CD14-positive monocyte (primary cell): ENCODE data around the gene PSME1. TPM values are rescaled to one million over a fixed set of nuclear protein-coding genes. Genes with fewer than 3 reads are reported as not detected.

Experiments used
- DNase-seq, 3 donors: peaks; one replicate each; pipeline ENCODE4 v3.0.0-alpha.2; 2011 to 2022
- H2AFZ ChIP-seq: 2 replicates; pipeline ENCODE4 v1.6.0; 2012; ENCODE audit warnings: mild to moderate bottlenecking, low read depth, low read length, inconsistent platforms; ENCODE audit not compliant: insufficient read depth, poor library complexity, severe bottlenecking
- H3K27ac ChIP-seq, 2 donors: 1 replicate in 1 of 2; 2 replicates in 1 of 2; pipeline ENCODE4 v1.5.1; 2012 to 2013; ENCODE audit warnings: low read length in 2 of 2, control low read depth in 1 of 2, inconsistent platforms in 1 of 2, low read depth in 1 of 2, mild to moderate bottlenecking in 1 of 2
- H3K27me3 ChIP-seq, 2 donors: one replicate each; pipeline versions ENCODE4 v1.6.0 to v1.6.1; 2011 to 2013; ENCODE audit warnings: low read length in 2 of 2; ENCODE audit not compliant: control insufficient read depth in 2 of 2, insufficient read depth in 2 of 2
- H3K36me3 ChIP-seq, 2 donors: replicated peaks in 1 of 2; 1 replicate in 1 of 2; 2 replicates in 1 of 2; pipeline versions ENCODE4 v1.5.1 to v1.6.1; 2012 to 2013; ENCODE audit warnings: low read length in 2 of 2, control low read depth in 1 of 2, inconsistent platforms in 1 of 2, mild to moderate bottlenecking in 1 of 2; ENCODE audit not compliant: insufficient read depth in 2 of 2, control insufficient read depth in 1 of 2
- H3K4me1 ChIP-seq, 2 donors: 1 replicate in 1 of 2; 2 replicates in 1 of 2; pipeline versions ENCODE4 v1.5.1 to v1.6.1; 2012 to 2013; ENCODE audit warnings: low read length in 2 of 2, control low read depth in 1 of 2, inconsistent platforms in 1 of 2, mild to moderate bottlenecking in 1 of 2, moderate library complexity in 1 of 2; ENCODE audit not compliant: insufficient read depth in 2 of 2, control insufficient read depth in 1 of 2
- H3K4me2 ChIP-seq: replicated peaks from 2 replicates; pipeline ENCODE3; 2012; ENCODE audit warnings: low read length, moderate library complexity, mild to moderate bottlenecking; ENCODE audit not compliant: poor library complexity, severe bottlenecking; ENCODE audit errors: extremely low read depth
- H3K4me3 ChIP-seq, 3 experiments: fragments of 200-600 bp in 1 of 3; sonication (generic) in 1 of 3; replicated peaks in 1 of 3; 1 replicate in 2 of 3; 2 replicates in 1 of 3; pipeline ENCODE4 v1.5.1; 2011 to 2013; ENCODE audit warnings: low read length in 3 of 3, mild to moderate bottlenecking in 3 of 3, control low read depth in 2 of 3, low read depth in 2 of 3, inconsistent platforms in 1 of 3, moderate library complexity in 1 of 3
- H3K79me2 ChIP-seq: 2 replicates; pipeline ENCODE4 v1.6.0; 2012; ENCODE audit warnings: mild to moderate bottlenecking, control low read depth, inconsistent platforms, low read length, moderate library complexity; ENCODE audit not compliant: insufficient read depth
- H3K9ac ChIP-seq: 2 replicates; pipeline ENCODE4 v1.6.0; 2017; ENCODE audit warnings: low read length, mild to moderate bottlenecking; ENCODE audit not compliant: insufficient read depth, poor library complexity, severe bottlenecking
- H3K9me3 ChIP-seq, 2 donors: replicated peaks in 1 of 2; 1 replicate in 1 of 2; 2 replicates in 1 of 2; pipeline versions ENCODE4 v1.5.1 to v1.6.1; 2012 to 2013; ENCODE audit warnings: low read length in 2 of 2, control low read depth in 1 of 2; ENCODE audit not compliant: control insufficient read depth in 1 of 2, insufficient read depth in 1 of 2
- H4K20me1 ChIP-seq: 2 replicates; pipeline ENCODE4 v1.6.0; 2012; ENCODE audit warnings: mild to moderate bottlenecking, low read length, control low read depth, moderate library complexity; ENCODE audit not compliant: insufficient read depth
- H3K27ac Mint-ChIP-seq, 7 donors: one replicate each; pipeline ENCODE4 v1.8.0; 2020; ENCODE audit warnings: mild to moderate bottlenecking in 7 of 7, mixed read lengths in 7 of 7, moderate library complexity in 6 of 7, inconsistent platforms in 2 of 7
- H3K27me3 Mint-ChIP-seq, 3 donors: one replicate each; pipeline ENCODE4 v1.8.0; 2021 to 2022; ENCODE audit warnings: low read depth in 3 of 3, mild to moderate bottlenecking in 3 of 3, mixed read lengths in 3 of 3, moderate library complexity in 3 of 3, inconsistent platforms in 1 of 3
- H3K36me3 Mint-ChIP-seq, 2 donors: one replicate each; pipeline ENCODE4 v1.8.0; 2020; ENCODE audit warnings: mixed read lengths in 2 of 2, inconsistent platforms in 1 of 2, mild to moderate bottlenecking in 1 of 2
- H3K4me1 Mint-ChIP-seq: one replicate; pipeline ENCODE4 v1.8.0; 2020; ENCODE audit warnings: mild to moderate bottlenecking, mixed read lengths
- H3K4me3 Mint-ChIP-seq, 2 donors: one replicate each; pipeline ENCODE4 v1.8.0; 2020; ENCODE audit warnings: mild to moderate bottlenecking in 2 of 2, mixed read lengths in 2 of 2, moderate library complexity in 1 of 2
- H3K9me3 Mint-ChIP-seq, 7 donors: one replicate each; pipeline ENCODE4 v1.8.0; 2020 to 2022; ENCODE audit warnings: mixed read lengths in 7 of 7, mild to moderate bottlenecking in 6 of 7, moderate library complexity in 6 of 7, inconsistent platforms in 2 of 7
- CTCF ChIP-seq: fragments of 200-600 bp; IDR thresholded peaks from one replicate; pipeline ENCODE4 v1.8.0; 2022; ENCODE audit warnings: antibody characterized with exemption, mild to moderate bottlenecking
- WGBS: methylation state at CpG from one replicate; pipeline ENCODE4 v1.1.5; 2013; ENCODE audit warnings: missing lambda C conversion rate; ENCODE audit not compliant: insufficient coverage; 5-methylcytosine and 5-hydroxymethylcytosine counted together
- intact Hi-C, 2 donors: fragments of 100-400 bp; cut with micrococcal nuclease; formaldehyde crosslinking; loops; one replicate each; pipeline versions ENCODE4 v1.15.0 to v1.15.1; 2023
- polyA plus RNA-seq, 3 donors: library from polyadenylated mRNA; depleted of rRNA in 1 of 3; unstranded in 2 of 3; stranded (reverse) in 1 of 3; fragments of 300-500 nt in 2 of 3; fragments of >200 nt in 1 of 3; fragmentation: Illumina TruSeq in 2 of 3; gene quantifications; 1 replicate in 2 of 3; 2 replicates in 1 of 3; pipeline ENCODE4 v1.2.3, GENCODE V29; 2012 to 2021

The PSME1 gene
- polyA plus RNA-seq, 3 donors: 435 to 759 (median 729) TPM

- Histone ChIP-seq H4K20me1 (no peaks in the 10 kb centered on the region), H3K9me3 (no peaks in the 10 kb centered on the region), H3K9ac (no peak overlapping the region), H3K4me2 (no peak overlapping the region), H3K4me3 (no peak overlapping the region), H3K27me3 (no peaks in the 10 kb centered on the region), H3K79me2 (peaks cover 24% of the 10 kb centered on the region), H2AFZ (no peak overlapping the region), H3K4me1 (peaks cover 13 to 18% of the 10 kb centered on the region in 2 donors), H3K36me3 (peaks cover 71 to 85% of the 10 kb centered on the region in 2 donors), H3K27ac (no peak overlapping the region)
- Mint-ChIP-seq H3K9me3 (no peaks in the 10 kb centered on the region), H3K36me3 (peaks cover 65 to 88% of the 10 kb centered on the region in 2 donors), H3K27ac (no peak overlapping the region), H3K4me3 (peak overlapping the region in 1 of 2 donors; percentile 9), H3K27me3 (peaks cover 0 to 8% (median 2%) of the 10 kb centered on the region in 3 donors), H3K4me1 (peaks cover 21% of the 10 kb centered on the region)
- DNase-seq: no peak
- intact Hi-C loops: loop anchor here in 1 of 2 donors (10.0 kb wide), 2 partner anchors 175 to 1195 kb away; partner anchors contain the start of genes DHRS1, NOP9 and PRMT5
- no peak for TF ChIP-seq CTCF
- 100% methylated on average over 5 of the region's 6 CpGs for WGBS
Observed at GRCh38 chr14:24119691-24120090, 16.3 kb upstream of the PSME1 start.

- H2AFZ ChIP-seq: no peak overlapping the region
- Mint-ChIP-seq H3K4me1 (peaks cover 12% of the 10 kb centered on the region), H3K4me3 (no peak overlapping the region), H3K36me3 (peaks cover 65 to 93% of the 10 kb centered on the region in 2 donors), H3K27me3 (peaks cover 0 to 5% (median 0%) of the 10 kb centered on the region in 3 donors), H3K27ac (no peak overlapping the region), H3K9me3 (no peaks in the 10 kb centered on the region)
- peaks cover 71 to 86% of the 10 kb centered on the region in 2 donors for H3K36me3 ChIP-seq
- H4K20me1 ChIP-seq: no peaks in the 10 kb centered on the region
- DNase-seq: no peak
- intact Hi-C loops: no loop called here
- TF ChIP-seq CTCF: no peak
- no peak overlapping the region for H3K4me2 ChIP-seq
- H3K27me3 ChIP-seq: no peaks in the 10 kb centered on the region
- no peak overlapping the region for H3K4me3 ChIP-seq
- no peak overlapping the region for H3K9ac ChIP-seq
- H3K9me3 ChIP-seq: no peaks in the 10 kb centered on the region
- H3K79me2 ChIP-seq: peaks cover 13% of the 10 kb centered on the region
- WGBS: 100% methylated on average over 2 of the region's 8 CpGs
- peaks cover 3 to 7% of the 10 kb centered on the region in 2 donors for H3K4me1 ChIP-seq
- peak overlapping the region in 1 of 2 donors; percentile 5 for H3K27ac ChIP-seq
Observed at GRCh38 chr14:24121210-24121609, 14.8 kb upstream of the PSME1 start.
